Erythroblast (primary cell): ENCODE data around the gene XPO5.
"Not testable (repeated sequence)": the region's sequence is repeated elsewhere in the genome, so short reads cannot be mapped to it uniquely, and the experiment has no call there.

Experiments
- GATA1 ChIP-seq: IDR thresholded peaks from 2 replicates; pipeline ENCODE4 v1.6.1; 2011; ENCODE audit warnings: low read depth, mild to moderate bottlenecking, control low read depth, low read length, moderate library complexity
- POLR2A ChIP-seq: IDR thresholded peaks from 2 replicates; pipeline ENCODE4 v1.6.1; 2011; ENCODE audit warnings: mild to moderate bottlenecking, low read length

GRCh38 chr6:43539409-43539808 lies 36.4 kb downstream of the XPO5 start:
- TF ChIP-seq POLR2A, GATA1: not testable (repeated sequence)
